CD4-positive, alpha-beta T cell treated with Interleukin-6 for 4 hours (primary cell): ENCODE results near the gene ENAM.
"Not testable (repeated sequence)": the region's sequence is repeated elsewhere in the genome, so short reads cannot be mapped to it uniquely, and the experiment has no call there.

Experiments used
- DNase-seq: peaks from one replicate; pipeline ENCODE4 v3.0.0-alpha.2; 2020; ENCODE audit warnings: mixed read lengths

ENAM gene

GRCh38 chr4:70630162-70630561 lies 1.6 kb downstream of the ENAM start:
- DNase-seq = no peak

GRCh38 chr4:70632028-70632427 lies 3.5 kb downstream of the ENAM start:
- no peak for DNase-seq

GRCh38 chr4:70634482-70634881 lies 5.9 kb downstream of the ENAM start:
- DNase-seq = no peak

- DNase-seq = no peak
Measured at GRCh38 chr4:70637239-70637913, 8.8 kb downstream of the ENAM start.

GRCh38 chr4:70640192-70640591 lies 11.6 kb downstream of the ENAM start:
- no peak for DNase-seq

GRCh38 chr4:70650741-70651140 lies 22.2 kb downstream of the ENAM start:
- DNase-seq = not testable (repeated sequence)

- peak; percentile 2 for DNase-seq
Measured at GRCh38 chr4:70651864-70652506, 23.4 kb downstream of the ENAM start.

- no peak for DNase-seq
Measured at GRCh38 chr4:70654605-70655011, 26.1 kb downstream of the ENAM start.

GRCh38 chr4:70657326-70657725 lies 28.8 kb downstream of the ENAM start:
- no peak for DNase-seq

- DNase-seq = no peak
Measured at GRCh38 chr4:70658418-70658817, 29.9 kb downstream of the ENAM start.

- DNase-seq = no peak
Measured at GRCh38 chr4:70660106-70660505, 31.6 kb downstream of the ENAM start.

- not testable (repeated sequence) for DNase-seq
Measured at GRCh38 chr4:70661309-70661922, 32.9 kb downstream of the ENAM start.

- no peak for DNase-seq
Measured at GRCh38 chr4:70666369-70666768, 37.8 kb downstream of the ENAM start, which contains the start of gene JCHAIN. JCHAIN (minus strand) TSS chr4:70666508; CDS start chr4:70666490, 18 bp downstream.

GRCh38 chr4:70667740-70668535 lies 39.4 kb downstream of the ENAM start:
- DNase-seq = no peak

GRCh38 chr4:70670332-70671014 lies 41.9 kb downstream of the ENAM start:
- DNase-seq = no peak

- DNase-seq = no peak
Measured at GRCh38 chr4:70671091-70671490, 42.5 kb downstream of the ENAM start.

- no peak for DNase-seq
Measured at GRCh38 chr4:70674191-70674590, 45.6 kb downstream of the ENAM start.

GRCh38 chr4:70674731-70675130 lies 46.2 kb downstream of the ENAM start:
- DNase-seq = no peak

GRCh38 chr4:70676554-70677090 lies 48.1 kb downstream of the ENAM start:
- DNase-seq = no peak

- no peak for DNase-seq
Measured at GRCh38 chr4:70678383-70678999, 49.9 kb downstream of the ENAM start.

GRCh38 chr4:70680934-70681333 lies 52.4 kb downstream of the ENAM start:
- DNase-seq = no peak

- no peak for DNase-seq
Measured at GRCh38 chr4:70681704-70682103, 53.2 kb downstream of the ENAM start.
